Right lobe of liver (tissue), 4 donors: Measurements from ENCODE around the gene RXFP3.

Experiments used
- POLR2A ChIP-seq: fragments of 450-650 bp; IDR thresholded peaks from one replicate; pipeline ENCODE4 v1.6.1; 2017; ENCODE audit warnings: antibody characterized with exemption, mild to moderate bottlenecking
- TF ChIP-seq, protein P1 (sequence below), 4 donors: fragments of 200-600 bp in 3 of 4; fragments of 450-650 bp in 1 of 4; IDR thresholded peaks; one replicate each; pipeline versions ENCODE4 v1.5.1 to v1.8.0; 2016 to 2022; ENCODE audit warnings: antibody characterized with exemption in 4 of 4, mild to moderate bottlenecking in 2 of 4
- donor health status: DM: no; HTN: no; CAD: no.
- donor health status: DM: no; HTN: no; CAD: no.
- donor health status: DM: no; HTN: yes; CAD: no.

DNA sequence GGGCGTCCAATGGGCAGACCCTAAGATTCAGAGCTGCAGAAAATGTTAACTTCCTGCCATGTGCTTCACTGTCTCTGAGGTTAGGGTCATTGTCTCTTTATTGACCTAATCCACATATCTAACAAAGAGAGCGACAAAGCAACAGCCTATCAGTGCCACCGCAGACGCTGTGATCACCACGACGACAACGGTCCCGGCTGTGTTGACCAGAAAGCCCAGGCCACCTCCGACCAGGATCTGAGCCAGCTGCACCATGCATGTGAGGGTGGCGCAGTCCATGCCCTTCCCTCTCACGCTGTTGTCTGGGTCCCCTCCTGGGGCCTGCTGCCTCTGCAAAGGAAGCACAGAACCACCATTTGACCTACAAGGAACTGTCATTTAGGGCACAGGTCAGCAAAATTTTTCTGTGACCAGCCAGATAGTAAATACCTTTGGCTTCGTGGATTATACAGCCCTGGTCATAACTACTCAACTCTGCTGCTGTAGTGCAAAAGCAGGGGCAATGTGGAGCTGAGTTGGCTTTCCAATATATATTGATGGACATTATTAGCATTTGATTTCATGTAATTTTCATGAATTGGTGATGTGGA, 8.5 kb downstream of the RXFP3 start:
- TF ChIP-seq, protein P1, sequence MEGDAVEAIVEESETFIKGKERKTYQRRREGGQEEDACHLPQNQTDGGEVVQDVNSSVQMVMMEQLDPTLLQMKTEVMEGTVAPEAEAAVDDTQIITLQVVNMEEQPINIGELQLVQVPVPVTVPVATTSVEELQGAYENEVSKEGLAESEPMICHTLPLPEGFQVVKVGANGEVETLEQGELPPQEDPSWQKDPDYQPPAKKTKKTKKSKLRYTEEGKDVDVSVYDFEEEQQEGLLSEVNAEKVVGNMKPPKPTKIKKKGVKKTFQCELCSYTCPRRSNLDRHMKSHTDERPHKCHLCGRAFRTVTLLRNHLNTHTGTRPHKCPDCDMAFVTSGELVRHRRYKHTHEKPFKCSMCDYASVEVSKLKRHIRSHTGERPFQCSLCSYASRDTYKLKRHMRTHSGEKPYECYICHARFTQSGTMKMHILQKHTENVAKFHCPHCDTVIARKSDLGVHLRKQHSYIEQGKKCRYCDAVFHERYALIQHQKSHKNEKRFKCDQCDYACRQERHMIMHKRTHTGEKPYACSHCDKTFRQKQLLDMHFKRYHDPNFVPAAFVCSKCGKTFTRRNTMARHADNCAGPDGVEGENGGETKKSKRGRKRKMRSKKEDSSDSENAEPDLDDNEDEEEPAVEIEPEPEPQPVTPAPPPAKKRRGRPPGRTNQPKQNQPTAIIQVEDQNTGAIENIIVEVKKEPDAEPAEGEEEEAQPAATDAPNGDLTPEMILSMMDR (IDR thresholded peaks at IDR 0.05): no peak
- TF ChIP-seq POLR2A: no peak
